AG09319 (cell line): ENCODE results near the gene ATXN7L1.

Source experiments
- DNase-seq: peaks from one replicate; pipeline ENCODE4 v3.0.0-alpha.2; 2010; ENCODE audit warnings: low read depth; ENCODE audit errors: extremely low read depth
- TF ChIP-seq, protein P1 (sequence below): IDR thresholded peaks from 2 replicates; pipeline ENCODE4 v1.5.1; 2011; ENCODE audit warnings: low read depth, mild to moderate bottlenecking, inconsistent platforms, low read length, moderate library complexity

ATXN7L1 gene

GRCh38 chr7:105731042-105731441 is 145.4 kb downstream of the ATXN7L1 start:
- no peak for DNase-seq
- TF ChIP-seq, protein P1, sequence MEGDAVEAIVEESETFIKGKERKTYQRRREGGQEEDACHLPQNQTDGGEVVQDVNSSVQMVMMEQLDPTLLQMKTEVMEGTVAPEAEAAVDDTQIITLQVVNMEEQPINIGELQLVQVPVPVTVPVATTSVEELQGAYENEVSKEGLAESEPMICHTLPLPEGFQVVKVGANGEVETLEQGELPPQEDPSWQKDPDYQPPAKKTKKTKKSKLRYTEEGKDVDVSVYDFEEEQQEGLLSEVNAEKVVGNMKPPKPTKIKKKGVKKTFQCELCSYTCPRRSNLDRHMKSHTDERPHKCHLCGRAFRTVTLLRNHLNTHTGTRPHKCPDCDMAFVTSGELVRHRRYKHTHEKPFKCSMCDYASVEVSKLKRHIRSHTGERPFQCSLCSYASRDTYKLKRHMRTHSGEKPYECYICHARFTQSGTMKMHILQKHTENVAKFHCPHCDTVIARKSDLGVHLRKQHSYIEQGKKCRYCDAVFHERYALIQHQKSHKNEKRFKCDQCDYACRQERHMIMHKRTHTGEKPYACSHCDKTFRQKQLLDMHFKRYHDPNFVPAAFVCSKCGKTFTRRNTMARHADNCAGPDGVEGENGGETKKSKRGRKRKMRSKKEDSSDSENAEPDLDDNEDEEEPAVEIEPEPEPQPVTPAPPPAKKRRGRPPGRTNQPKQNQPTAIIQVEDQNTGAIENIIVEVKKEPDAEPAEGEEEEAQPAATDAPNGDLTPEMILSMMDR: no peak

- no peak for DNase-seq
- TF ChIP-seq, protein P1: no peak
Observed at GRCh38 chr7:105728028-105728427, 148.4 kb downstream of the ATXN7L1 start.

- DNase-seq: no peak
- TF ChIP-seq, protein P1: no peak
Observed at GRCh38 chr7:105724688-105725087, 151.7 kb downstream of the ATXN7L1 start.

GRCh38 chr7:105723572-105723971 is 152.8 kb downstream of the ATXN7L1 start:
- DNase-seq: no peak

GRCh38 chr7:105721571-105722104 is 154.8 kb downstream of the ATXN7L1 start:
- no peak for DNase-seq
- TF ChIP-seq, protein P1: no peak

More at GRCh38 chr7:105723572-105723971, 152.8 kb downstream of the ATXN7L1 start:
- TF ChIP-seq, protein P1: no peak

DNA sequence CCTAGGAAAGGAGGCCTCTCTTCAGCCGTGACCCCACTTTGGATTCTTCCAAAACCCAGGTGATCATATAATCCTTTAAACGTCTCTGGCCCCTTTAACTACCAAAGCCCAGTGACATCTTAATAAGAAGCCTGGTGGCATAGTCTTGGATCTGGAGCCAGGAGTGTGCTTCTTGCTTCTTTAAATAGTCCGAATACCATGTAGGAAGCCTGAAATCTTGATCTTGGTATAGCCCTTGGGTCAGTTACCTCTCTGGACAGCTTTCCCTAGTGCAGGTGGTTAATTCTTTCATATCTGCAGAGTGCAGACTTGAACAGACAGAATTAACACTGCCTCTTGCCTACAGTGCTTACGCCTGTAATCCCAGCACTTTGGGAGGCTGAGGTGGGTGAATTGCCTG is 156.5 kb downstream of the ATXN7L1 start:
- no peak for DNase-seq
- TF ChIP-seq, protein P1: no peak

DNA sequence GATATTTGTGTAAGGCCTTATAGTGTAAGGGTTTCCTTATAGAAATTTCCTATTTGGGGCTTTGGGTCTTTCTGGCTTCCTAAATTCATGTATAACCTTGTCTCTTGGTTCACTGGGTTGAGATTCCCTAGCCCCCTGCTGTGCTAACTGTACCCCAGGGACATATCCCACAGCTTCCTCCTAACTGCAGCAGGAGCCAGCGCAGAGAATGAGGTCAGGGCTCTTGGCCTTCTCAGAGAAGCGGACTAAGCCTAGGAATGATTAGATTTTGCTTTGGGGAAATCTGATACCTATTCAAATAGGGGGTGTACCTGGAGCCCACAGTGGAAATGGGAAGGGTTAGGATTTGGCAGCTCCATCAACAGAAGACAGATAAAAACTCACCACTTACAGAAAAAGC is 157.0 kb downstream of the ATXN7L1 start:
- no peak for DNase-seq
- TF ChIP-seq, protein P1: no peak
